GM19193 (cell line): ENCODE measurements around the gene CABLES2.

Source experiments
- POLR2A ChIP-seq: IDR thresholded peaks from 4 replicates; pipeline ENCODE4 v1.6.1; 2011; ENCODE audit not compliant: insufficient read depth, insufficient read length; ENCODE audit errors: extremely low read depth

The CABLES2 gene

GRCh38 chr20:62381202-62381797, 25.8 kb downstream of the CABLES2 start:
- TF ChIP-seq POLR2A = no peak

GRCh38 chr20:62378215-62378614, 28.9 kb downstream of the CABLES2 start:
- peak; percentile 5 for TF ChIP-seq POLR2A

DNA sequence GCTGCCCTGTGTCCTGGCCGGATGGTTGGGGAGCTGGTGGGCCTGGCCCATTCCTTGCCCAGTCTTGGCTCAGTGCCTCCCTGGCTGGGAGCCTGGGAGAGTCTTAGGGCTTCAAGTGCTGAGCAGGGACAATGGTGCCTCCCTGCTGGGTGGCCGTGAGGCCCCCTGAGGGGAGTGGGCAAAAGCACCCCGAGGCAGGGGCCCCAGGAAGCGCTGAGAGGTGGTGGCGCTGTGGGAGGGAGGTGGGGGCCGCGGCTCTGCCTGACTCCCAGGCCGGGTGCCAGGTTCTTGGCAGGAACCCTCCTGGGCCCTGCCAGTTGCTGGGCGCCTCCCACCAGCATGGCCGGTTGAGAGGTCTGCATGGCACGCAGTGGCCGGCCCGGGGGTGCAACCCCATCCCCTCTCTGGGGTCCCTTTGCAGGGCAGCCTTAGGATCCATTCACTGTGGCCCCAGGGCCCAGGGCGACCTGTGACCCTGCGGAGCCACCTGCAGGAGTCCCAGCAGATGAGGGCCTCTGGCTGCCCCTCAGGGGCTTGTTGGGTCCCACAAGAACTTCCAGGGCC, 29.4 kb downstream of the CABLES2 start:
- no peak for TF ChIP-seq POLR2A

- no peak for TF ChIP-seq POLR2A
These were observed 30.0 kb downstream of the CABLES2 start for GRCh38 chr20:62377064-62377461.

GRCh38 chr20:62376112-62377063, 30.7 kb downstream of the CABLES2 start:
- no peak for TF ChIP-seq POLR2A

DNA sequence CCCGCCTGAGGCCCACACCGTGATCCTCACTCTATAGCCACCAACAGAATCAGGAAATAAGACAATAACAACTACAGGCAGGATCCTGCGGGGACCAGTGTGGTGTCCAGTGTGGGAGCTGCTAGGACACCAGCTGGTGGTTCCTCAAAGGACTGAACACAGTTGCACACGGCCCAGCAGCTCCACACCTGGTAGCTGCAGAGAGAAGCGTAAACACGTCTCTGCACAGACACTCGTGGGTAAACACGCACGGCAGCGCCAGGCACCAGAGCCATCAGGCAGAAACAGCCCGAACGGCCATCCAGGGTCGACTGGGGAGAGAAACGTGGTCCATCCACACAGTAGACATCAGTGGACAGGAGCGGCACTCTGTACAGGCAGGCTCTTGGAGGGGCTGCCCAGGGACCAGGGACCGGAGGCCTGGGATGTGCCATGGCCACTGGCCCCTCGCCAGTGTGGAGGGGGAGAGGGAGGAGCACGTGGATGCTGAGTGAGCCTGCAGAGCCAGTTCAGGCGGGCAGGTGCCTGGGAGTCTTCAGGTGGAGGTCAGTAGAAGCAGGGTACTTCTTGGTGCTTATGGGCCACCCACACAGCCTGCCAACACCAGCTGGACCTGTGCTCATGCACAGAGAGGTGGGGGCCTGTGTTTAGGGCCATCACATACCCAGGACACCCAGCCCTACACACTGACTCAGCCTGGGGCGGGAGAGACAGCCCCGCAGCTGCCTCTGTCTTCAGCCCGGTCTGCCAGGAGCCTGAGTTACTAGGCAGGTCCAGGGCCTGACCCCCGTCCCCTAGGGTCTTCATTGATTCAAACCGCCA, 32.5 kb downstream of the CABLES2 start:
- TF ChIP-seq POLR2A = no peak

DNA sequence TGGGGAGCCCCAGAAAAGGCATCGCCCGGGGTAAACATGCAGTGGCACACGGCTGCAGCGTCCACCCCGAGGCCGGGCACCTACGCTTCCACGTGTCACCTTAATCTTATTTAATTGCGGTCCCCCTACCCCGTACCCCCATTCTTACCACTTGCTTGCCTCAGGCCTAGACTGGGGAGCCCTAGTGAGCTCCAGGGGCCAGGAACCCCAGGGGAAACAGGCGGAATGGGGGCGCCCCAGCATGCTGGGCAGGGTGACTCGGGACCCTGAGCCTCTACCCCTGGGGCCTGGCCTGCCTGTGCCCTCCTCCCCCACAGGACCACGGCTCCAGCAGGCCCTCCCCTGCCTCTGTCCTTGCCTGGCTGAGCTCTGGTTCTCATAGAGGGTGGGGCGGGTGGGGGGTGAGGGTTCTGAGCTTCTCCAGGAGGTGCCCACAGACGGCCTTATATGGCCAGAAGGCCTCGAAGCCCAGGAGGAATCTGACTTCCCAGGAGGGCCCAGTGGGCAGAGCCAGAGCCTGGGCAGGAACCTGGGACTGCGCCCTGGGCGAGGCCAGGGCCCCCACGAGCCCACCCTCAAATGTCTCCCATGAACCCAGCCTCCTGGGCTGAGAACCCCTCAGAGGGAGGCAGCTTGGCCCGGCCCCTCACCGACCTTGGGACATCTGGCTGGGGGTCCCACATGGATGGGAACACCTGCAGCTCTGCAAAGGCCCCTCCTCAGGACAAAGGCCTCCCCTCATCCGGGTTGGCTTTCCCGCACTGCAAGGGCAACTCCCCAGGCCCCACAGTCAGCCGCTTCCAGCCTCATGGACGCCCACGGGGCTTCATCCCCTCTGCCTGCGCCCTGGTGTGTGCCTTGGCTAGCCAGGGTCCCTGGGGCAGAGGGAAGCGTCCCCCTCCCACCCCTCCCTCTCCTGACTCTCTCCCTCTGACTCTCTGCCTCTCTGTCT, 34.8 kb downstream of the CABLES2 start:
- TF ChIP-seq POLR2A = no peak

DNA sequence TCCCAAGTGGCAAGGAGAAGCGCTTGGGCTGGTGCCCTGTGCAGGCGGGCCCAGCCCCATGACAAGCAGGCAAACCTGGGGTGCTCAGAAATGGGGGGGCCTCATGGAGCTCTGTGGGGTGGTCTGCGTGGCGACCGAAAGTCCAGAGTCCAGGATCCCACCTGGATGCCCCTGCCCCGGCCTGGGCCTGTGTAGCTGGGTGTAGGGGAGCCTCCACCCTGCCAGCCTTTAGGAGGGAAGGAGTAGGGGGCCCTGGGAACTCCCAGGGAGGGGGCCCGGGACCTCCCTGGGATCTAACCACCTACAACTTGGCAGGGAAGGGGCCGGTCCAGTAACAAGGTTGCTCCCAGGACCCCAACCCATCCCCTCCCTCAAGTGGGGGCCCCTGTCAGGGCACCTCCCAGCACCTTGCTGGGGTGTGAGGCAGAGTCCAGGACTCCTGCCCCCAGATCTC, 35.5 kb downstream of the CABLES2 start:
- TF ChIP-seq POLR2A = no peak

DNA sequence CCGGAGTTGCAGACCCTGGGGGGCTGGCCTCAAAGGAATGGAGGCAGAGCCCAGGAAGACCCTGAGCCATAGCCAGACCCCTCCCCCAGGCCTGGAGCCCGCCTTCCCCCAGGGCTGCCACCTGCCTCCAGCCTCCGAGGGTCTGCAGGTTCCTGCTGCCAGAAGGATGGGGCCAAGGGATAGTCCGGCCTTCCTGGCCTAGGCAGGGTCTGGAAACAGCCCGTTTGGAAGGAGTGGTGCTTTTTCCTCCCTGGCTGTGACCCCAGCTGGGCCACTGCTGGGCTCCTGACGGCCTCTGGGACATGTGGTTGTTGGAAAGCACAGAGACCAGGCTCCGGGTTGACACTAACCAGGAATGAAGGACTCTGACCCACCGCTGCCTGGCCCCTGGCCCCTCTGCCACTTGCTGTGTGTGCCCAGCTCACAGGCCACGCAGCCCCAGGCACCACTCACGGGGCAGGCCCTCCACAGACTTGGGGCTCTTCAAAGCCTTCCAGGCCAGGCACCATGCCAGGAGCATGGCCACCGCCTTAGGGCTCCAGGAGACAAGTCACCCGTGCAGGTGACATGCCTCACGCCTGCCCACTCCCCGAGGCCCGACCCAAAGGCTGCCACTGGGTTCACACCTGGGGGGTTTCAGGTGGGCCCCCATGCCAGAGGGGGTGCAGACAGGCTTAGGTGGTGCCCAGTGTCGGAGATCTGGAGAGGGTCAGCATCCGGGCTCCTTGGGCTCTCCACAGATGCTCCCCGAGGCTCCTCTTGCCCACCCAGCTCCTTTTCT, 36.1 kb downstream of the CABLES2 start:
- TF ChIP-seq POLR2A = no peak

DNA sequence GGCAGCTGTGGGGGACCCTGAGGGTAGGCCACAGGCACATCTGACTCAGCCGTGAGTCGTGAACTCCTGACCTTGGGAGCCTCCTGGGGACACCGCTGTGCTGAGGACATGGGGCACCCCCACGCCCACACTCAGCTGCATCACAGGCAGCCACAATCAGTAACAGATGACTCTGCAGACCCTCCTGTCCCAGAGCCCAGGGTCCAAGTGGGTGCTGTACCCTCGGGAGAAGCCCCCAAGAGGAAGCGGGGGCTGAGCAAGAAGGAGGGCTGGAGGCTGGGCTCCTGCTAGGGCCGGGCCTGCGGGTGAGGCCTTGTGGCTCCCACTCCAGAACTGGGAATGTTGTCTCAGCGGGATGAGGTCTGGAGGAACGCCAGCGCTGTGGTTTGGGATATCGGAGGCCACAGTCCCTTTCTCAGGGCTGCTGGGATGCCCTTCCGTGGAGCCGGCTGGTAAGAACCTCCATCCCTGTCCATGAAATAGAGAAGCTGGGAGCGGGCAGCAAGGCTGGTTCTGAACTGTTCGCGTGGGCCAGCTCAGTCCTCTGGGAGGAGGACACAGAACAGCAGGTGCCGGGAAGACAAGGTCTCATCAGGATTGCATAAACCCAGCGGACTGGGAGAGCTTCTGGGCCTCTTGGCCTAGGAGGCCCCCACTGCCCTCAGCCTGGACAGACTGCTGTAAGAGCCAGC, 36.8 kb downstream of the CABLES2 start:
- TF ChIP-seq POLR2A = no peak

GRCh38 chr20:62369815-62370114, 37.3 kb downstream of the CABLES2 start:
- no peak for TF ChIP-seq POLR2A

GRCh38 chr20:62368976-62369814, 37.9 kb downstream of the CABLES2 start:
- TF ChIP-seq POLR2A = no peak
